ENCODE data around the gene CSF2RB. TPM values are rescaled to one million over a fixed set of nuclear protein-coding genes. Genes with fewer than 3 reads are reported as not detected.

CSF2RB gene
- polyA plus RNA-seq, 3 donors: 2.4 to 3.7 (median 3.4) TPM

GRCh38 chr22:36921309-36922104 lies 8.1 kb downstream of the CSF2RB start:
- no peak for DNase-seq

DNA sequence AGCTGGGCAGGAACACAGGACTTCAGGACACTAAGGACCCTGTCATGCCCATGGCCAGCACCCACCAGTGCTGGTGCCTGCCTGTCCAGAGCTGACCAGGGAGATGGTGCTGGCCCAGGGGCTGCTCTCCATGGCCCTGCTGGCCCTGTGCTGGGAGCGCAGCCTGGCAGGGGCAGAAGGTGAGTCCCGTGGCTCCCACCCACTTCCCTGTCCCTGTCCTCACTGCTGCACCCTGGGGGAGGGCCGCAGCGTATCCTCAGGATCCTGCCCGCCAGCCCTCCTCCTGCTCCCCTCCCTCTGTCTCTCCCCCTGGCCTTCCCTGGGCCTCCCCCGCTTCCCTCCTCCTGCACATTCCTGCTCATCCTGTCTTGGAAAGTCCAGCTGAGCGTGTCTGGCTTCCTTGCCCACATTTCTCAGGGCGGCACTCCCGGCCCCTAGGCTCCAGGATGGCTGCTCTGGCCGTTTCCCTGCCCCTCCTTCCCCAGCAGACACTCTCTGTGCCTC lies 8.7 kb downstream of the CSF2RB start:
- DNase-seq: peak; percentile 77

GRCh38 chr22:36922711-36923110 lies 9.3 kb downstream of the CSF2RB start:
- DNase-seq: no peak

GRCh38 chr22:36923131-36923788 lies 9.8 kb downstream of the CSF2RB start:
- DNase-seq: no peak

GRCh38 chr22:36924151-36924698 lies 10.8 kb downstream of the CSF2RB start:
- no peak for DNase-seq

DNA sequence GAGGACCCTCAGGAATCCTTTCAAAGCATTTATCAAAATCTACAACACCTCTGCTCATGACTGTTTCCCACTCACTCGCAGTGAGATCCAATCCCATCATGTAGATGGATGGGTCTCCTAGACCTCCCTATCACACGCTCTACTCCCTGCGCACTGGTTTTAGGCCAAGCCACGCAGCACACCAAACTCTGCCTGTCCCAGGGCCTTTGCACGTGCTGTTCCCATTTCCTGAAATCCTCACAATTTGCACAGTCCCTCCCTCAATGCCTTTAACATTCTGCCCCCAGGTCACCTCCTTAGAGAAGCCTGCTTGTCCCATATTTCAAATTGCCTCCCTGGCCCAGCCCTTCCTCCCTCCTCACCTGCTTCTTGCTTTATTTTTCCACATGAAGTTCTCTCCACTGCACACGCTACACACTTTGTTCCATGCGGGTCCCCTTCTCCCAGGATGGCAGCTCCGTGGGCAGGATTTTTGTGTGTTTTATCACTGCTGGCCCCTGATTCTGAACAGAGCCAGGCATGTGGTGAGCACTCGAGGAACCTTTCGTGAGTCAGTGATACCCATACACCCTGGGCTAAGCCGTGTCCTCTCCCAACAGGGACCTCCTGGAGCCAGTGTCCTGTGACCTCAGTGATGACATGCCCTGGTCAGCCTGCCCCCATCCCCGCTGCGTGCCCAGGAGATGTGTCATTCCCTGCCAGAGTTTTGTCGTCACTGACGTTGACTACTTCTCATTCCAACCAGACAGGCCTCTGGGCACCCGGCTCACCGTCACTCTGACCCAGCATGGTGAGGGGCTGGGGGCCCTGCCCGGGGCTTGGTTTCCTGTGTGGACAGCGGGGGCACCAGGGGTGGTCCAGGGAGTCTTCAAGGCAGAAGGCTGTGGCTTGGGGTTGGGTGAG lies 12.2 kb downstream of the CSF2RB start:
- no peak for DNase-seq

DNA sequence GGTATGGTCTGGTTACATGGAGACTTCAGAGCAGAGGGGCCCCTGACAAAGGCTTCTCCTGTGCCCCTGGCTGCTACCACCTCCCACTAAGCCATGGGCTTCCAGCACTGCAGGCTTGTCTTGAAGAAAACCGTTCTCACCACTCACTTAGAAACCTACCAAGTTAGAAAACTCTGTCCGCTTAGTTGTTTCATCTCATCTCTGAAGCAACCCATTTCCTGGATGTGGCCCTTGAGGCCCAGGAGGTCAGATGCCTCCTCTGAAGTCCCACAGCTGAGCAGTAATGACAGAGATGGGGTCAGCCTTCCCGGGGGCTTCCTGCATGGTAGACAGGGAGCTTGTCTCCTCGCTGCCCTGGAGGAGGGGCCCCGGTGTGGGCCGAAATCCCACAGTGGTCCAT lies 12.9 kb downstream of the CSF2RB start:
- DNase-seq: no peak

GRCh38 chr22:36926721-36927435 lies 13.4 kb downstream of the CSF2RB start:
- no peak for DNase-seq

GRCh38 chr22:36927671-36928070 lies 14.2 kb downstream of the CSF2RB start:
- DNase-seq: no peak

DNA sequence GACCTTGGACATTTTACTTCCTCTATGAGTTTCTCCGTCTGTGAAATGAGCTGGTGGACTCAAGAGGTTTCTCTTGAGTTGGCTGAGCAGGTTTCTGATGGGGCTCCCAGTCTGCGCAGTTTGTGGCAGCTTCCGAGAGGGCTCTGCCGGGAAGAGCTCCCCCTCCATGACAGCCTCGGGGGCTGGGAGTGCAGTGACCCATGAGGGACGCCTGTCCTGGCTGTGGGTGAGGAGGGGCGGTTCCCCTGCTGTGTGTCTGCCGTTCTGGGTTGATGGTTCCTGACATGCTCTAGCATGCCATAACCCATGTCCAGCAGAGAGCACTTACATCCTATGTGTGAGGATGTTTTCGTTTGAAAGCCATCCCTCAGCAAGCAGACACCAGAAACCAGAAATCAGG lies 14.8 kb downstream of the CSF2RB start:
- no peak for DNase-seq

GRCh38 chr22:36928786-36929535 lies 15.5 kb downstream of the CSF2RB start:
- no peak for DNase-seq

DNA sequence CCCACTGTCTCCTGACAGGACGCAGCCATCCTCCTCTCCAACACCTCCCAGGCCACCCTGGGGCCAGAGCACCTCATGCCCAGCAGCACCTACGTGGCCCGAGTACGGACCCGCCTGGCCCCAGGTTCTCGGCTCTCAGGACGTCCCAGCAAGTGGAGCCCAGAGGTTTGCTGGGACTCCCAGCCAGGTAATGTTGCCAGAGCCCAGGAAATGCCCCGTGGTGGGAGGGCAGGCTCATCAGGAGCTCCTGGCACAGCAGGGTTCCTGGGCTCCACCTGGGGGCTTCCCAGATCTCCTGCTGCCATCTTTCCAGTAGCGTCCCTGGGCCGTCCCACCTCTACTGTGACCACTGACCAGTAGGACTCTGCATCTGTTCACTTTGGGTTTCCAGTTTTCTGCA lies 16.2 kb downstream of the CSF2RB start:
- no peak for DNase-seq

GRCh38 chr22:36930041-36930935 lies 16.9 kb downstream of the CSF2RB start:
- DNase-seq: no peak

DNA sequence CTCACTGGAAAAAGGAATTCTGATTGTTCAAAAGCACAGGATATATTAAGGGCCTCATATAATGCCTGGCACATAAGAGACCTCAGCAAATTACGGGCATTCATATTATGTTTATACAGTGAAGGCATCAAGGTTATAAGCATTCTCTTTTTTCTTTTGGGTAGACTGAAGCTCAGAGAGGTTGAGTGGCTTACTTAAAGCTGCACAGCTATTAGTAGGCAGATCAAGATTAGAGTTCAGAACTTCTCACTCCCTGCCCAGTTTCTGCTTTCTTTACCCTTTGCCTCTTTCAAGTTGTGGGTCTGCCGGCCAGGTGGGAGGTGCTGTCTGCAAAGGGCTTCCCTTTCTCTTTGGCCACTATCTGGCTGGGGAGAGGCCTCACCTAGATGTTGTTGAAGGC lies 18.0 kb downstream of the CSF2RB start:
- no peak for DNase-seq

- no peak for DNase-seq
Observed at GRCh38 chr22:36933629-36934417, 20.4 kb downstream of the CSF2RB start.

DNA sequence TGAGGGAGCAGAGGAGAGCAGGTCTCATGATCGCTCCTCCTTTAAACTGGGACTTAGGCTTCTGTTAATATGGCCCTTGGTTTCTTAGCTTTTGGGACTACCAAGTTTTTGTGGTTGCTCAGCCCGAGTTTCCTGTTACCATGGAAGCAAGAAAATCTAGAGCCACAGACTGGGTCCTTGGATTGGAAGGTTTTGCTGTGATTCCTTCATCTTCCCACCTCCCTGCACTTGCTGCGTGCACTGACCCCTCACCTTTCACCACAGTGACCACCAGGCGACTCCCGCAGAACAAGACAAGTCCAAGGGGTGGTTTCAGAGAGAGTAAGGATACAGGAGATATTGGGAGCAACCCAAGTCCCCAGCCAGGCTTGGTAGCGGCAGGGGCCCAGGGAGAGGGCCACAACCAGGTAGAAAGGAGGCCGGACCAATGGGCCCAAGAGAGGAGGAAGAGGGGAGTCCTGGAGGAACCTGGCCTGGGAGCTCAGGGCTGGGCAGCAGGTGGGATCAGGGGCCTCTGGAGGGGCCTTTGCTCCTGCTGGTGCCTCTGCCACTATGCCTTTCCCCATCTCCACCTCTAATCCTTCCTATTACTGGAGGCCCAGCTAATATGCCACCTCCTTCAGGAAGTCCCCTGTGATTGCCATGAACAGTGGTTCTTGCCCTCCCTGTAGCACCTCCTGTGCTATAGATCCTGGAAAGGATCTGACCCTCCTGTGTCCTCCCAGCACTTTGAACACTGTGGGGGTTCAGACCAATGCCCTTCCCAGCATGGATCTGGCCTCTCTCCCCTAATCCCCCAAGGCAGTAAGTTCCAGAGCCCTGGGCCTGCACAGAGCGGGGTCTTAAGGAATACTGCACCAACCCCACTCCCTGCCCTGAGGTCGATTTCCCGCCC lies 21.2 kb downstream of the CSF2RB start:
- no peak for DNase-seq

GRCh38 chr22:36935313-36935610 lies 21.8 kb downstream of the CSF2RB start:
- DNase-seq: no peak

GRCh38 chr22:36935694-36936093 lies 22.3 kb downstream of the CSF2RB start:
- no peak for DNase-seq

Measured in renal pelvis (tissue), 4 donors.